GM23338 (cell line): ENCODE measurements around the gene PSMB5.

ENCODE experiments used
- EZH2 ChIP-seq: fragments of 200-600 bp; sonication (generic); IDR thresholded peaks from one replicate; pipeline ENCODE4 v1.8.0; 2017; ENCODE audit warnings: antibody characterized with exemption, mild to moderate bottlenecking, low read depth; ENCODE audit not compliant: unreplicated experiment
- POLR2AphosphoS5 ChIP-seq: IDR thresholded peaks from 2 replicates; pipeline ENCODE4 v1.6.1; 2016; ENCODE audit warnings: antibody characterized with exemption, low read depth
- STAT1 ChIP-seq: IDR thresholded peaks from one replicate; pipeline ENCODE4 v1.6.1; 2016; ENCODE audit warnings: antibody characterized with exemption; ENCODE audit not compliant: unreplicated experiment
- ZNF114 ChIP-seq: fragments of 250-450 bp; sonication (Bioruptor Pico); IDR thresholded peaks from 2 replicates; pipeline ENCODE4 v1.5.0; 2020; ENCODE audit warnings: mild to moderate bottlenecking, moderate library complexity
- TF ChIP-seq, protein P1 (sequence below), 2 experiments: fragments of 200-600 bp in 1 of 2; sonication (generic) in 1 of 2; conservative IDR thresholded peaks; 2 replicates each; pipeline versions ENCODE4 v1.5.1 to v1.6.1; 2016 to 2017; ENCODE audit warnings: antibody characterized with exemption in 2 of 2, low read depth in 2 of 2, mild to moderate bottlenecking in 2 of 2, moderate library complexity in 1 of 2
- TF ChIP-seq, protein P2 (sequence below): IDR thresholded peaks from one replicate; pipeline ENCODE4 v1.6.1; 2018; ENCODE audit warnings: antibody characterized with exemption; ENCODE audit not compliant: unreplicated experiment

DNA sequence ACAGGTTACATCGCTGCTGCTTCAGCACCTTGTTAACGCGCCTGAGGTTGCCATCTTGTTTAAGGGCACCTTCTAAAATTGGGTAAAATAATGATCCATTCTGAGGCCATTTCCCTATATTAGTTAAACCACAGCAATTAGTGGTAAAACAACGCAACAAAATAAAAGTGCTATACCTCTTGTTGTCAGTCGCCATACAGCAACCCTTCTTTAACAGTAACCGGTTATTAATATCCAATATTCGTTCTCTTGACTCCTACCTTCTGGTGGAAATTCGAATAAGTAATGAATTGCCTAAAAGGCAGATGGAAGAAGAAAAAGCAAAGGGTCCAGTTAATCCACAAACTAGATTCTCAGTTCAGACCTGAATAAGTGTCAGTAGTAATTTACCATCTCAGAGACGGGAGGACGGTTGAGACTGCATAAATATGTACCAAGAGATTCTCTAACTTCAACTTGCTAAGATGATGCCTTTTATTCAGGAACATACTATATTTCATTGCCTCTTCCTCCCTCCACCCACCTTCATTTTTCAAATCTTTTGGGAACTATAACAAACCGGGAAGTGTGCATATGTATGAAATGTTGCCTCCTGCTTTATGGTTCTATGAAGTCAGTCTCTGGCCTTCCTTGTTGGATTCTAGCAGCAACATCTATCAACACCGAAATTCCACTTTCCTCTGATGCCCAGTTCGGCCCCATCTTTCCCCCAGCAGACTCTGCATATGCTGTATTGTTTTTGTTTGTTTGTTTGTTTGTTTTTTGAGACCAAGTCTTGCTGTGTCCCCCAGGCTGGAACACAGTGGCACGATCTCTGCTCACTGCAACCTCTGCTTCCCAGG lies 824 bp upstream of the PSMB5 start:
- TF ChIP-seq, protein P1, sequence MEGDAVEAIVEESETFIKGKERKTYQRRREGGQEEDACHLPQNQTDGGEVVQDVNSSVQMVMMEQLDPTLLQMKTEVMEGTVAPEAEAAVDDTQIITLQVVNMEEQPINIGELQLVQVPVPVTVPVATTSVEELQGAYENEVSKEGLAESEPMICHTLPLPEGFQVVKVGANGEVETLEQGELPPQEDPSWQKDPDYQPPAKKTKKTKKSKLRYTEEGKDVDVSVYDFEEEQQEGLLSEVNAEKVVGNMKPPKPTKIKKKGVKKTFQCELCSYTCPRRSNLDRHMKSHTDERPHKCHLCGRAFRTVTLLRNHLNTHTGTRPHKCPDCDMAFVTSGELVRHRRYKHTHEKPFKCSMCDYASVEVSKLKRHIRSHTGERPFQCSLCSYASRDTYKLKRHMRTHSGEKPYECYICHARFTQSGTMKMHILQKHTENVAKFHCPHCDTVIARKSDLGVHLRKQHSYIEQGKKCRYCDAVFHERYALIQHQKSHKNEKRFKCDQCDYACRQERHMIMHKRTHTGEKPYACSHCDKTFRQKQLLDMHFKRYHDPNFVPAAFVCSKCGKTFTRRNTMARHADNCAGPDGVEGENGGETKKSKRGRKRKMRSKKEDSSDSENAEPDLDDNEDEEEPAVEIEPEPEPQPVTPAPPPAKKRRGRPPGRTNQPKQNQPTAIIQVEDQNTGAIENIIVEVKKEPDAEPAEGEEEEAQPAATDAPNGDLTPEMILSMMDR (conservative IDR thresholded peaks at IDR 0.05; ENCODE audit: low read depth in 2 of 2): no peak
- TF ChIP-seq POLR2AphosphoS5 (no peak), EZH2 (no peak), ZNF114 (no peak), STAT1 (no peak)
- TF ChIP-seq, protein P2, sequence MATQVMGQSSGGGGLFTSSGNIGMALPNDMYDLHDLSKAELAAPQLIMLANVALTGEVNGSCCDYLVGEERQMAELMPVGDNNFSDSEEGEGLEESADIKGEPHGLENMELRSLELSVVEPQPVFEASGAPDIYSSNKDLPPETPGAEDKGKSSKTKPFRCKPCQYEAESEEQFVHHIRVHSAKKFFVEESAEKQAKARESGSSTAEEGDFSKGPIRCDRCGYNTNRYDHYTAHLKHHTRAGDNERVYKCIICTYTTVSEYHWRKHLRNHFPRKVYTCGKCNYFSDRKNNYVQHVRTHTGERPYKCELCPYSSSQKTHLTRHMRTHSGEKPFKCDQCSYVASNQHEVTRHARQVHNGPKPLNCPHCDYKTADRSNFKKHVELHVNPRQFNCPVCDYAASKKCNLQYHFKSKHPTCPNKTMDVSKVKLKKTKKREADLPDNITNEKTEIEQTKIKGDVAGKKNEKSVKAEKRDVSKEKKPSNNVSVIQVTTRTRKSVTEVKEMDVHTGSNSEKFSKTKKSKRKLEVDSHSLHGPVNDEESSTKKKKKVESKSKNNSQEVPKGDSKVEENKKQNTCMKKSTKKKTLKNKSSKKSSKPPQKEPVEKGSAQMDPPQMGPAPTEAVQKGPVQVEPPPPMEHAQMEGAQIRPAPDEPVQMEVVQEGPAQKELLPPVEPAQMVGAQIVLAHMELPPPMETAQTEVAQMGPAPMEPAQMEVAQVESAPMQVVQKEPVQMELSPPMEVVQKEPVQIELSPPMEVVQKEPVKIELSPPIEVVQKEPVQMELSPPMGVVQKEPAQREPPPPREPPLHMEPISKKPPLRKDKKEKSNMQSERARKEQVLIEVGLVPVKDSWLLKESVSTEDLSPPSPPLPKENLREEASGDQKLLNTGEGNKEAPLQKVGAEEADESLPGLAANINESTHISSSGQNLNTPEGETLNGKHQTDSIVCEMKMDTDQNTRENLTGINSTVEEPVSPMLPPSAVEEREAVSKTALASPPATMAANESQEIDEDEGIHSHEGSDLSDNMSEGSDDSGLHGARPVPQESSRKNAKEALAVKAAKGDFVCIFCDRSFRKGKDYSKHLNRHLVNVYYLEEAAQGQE: no peak
